ENCODE data around the gene TUBA3C.
"Not testable (repeated sequence)": the region's sequence is repeated elsewhere in the genome, so short reads cannot be mapped to it uniquely, and the experiment has no call there.

DNA sequence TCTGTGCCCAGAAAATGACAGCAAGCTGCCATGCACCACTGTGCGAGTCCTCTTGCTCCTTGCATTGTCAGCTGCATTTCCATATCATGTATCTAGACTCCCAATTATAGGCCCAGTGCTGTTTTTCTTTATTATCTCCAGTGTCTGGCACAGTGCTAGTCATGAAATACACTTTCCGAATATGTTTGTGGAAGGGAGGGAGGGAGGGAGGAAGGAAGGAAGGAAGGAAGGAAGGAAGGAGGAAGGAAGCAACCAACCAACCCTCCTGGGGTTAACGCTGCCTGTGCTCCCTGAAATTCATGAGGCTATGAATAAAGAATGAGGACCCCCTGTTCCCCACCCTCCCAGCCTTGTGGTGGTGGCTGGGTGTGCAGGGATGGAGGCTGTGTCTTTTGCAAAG, 8.3 kb upstream of the TUBA3C start:
- not testable (repeated sequence) for TF ChIP-seq CTCF (IDR thresholded peaks at IDR 0.05; ENCODE audit: poor library complexity, severe bottlenecking); REST (IDR thresholded peaks at IDR 0.05; ENCODE audit: borderline replicate concordance)
